GM12878 (cell line): ENCODE data around the gene PRSS36. TPM values are rescaled to one million over a fixed set of nuclear protein-coding genes. Genes with fewer than 3 reads are reported as not detected.

Experiments used
- BMI1 ChIP-seq: fragments of 450-650 bp; IDR thresholded peaks from 2 replicates; pipeline ENCODE4 v1.6.1; 2016; ENCODE audit warnings: mild to moderate bottlenecking, moderate library complexity, borderline replicate concordance
- EZH2 ChIP-seq: IDR thresholded peaks from 2 replicates; pipeline ENCODE4 v1.6.1; 2012; ENCODE audit warnings: low read depth, mild to moderate bottlenecking, control low read depth, inconsistent platforms, low read length, borderline replicate concordance; ENCODE audit not compliant: control insufficient read depth
- NBN ChIP-seq: fragments of 450-650 bp; IDR thresholded peaks from 2 replicates; pipeline ENCODE4 v1.6.1; 2016
- NRF1 ChIP-seq: conservative IDR thresholded peaks from 2 replicates; pipeline ENCODE4 v1.6.1; 2011; ENCODE audit warnings: mild to moderate bottlenecking, low read depth, low read length, improper control_type of control experiment
- PAX8 ChIP-seq: fragments of 450-650 bp; IDR thresholded peaks from 2 replicates; pipeline ENCODE4 v1.6.1; 2017; ENCODE audit warnings: mild to moderate bottlenecking, moderate library complexity
- RELA ChIP-seq: fragments of 450-650 bp; IDR thresholded peaks from 2 replicates; pipeline ENCODE4 v1.8.0; 2014; ENCODE audit warnings: borderline replicate concordance; ENCODE audit not compliant: partially characterized antibody
- RUNX3 ChIP-seq: IDR thresholded peaks from 2 replicates; pipeline ENCODE4 v1.6.1; 2012; ENCODE audit warnings: low read length, inconsistent platforms
- SP1 ChIP-seq: IDR thresholded peaks from one replicate; pipeline ENCODE4 v1.6.1; 2011; ENCODE audit warnings: low read depth, low read length
- SUPT20H ChIP-seq: IDR thresholded peaks from 2 replicates; pipeline ENCODE4 v1.6.1; 2011; ENCODE audit warnings: low read depth, mild to moderate bottlenecking, low read length, moderate library complexity, borderline replicate concordance; ENCODE audit not compliant: control insufficient read depth
- TAF1 ChIP-seq: IDR thresholded peaks from 2 replicates; pipeline ENCODE4 v1.6.1; 2011; ENCODE audit warnings: mild to moderate bottlenecking, low read depth, low read length, borderline replicate concordance
- ZNF622 ChIP-seq: fragments of 450-650 bp; IDR thresholded peaks from 2 replicates; pipeline ENCODE4 v1.6.1; 2017; ENCODE audit warnings: mild to moderate bottlenecking, inconsistent platforms
- polyA plus RNA-seq, 11 experiments: library from polyadenylated mRNA; depleted of rRNA in 4 of 11; unstranded in 6 of 11; stranded (reverse) in 5 of 11; fragments of >200 nt; fragmentation: Nextera tagmentation in 4 of 11; fragmentation: Illumina TruSeq in 1 of 11; extraction: Ambion mirVana in 4 of 11; extraction: Trizol in 1 of 11; gene quantifications; 1 replicate in 1 of 11; 2 replicates in 10 of 11; pipeline versions ENCODE4 v1.2.1 to v1.2.3, GENCODE V29; 2011 to 2016; ENCODE audit warnings: inconsistent platforms in 2 of 11, missing spikeins in 2 of 11, low read depth in 1 of 11
- total RNA-seq, 4 experiments: library from RNA; depleted of rRNA in 3 of 4; stranded (reverse); fragments of >200 nt in 3 of 4; fragmentation: Illumina TruSeq in 1 of 4; extraction: Trizol in 1 of 4; gene quantifications; 2 replicates each; pipeline versions ENCODE4 v1.2.1 to v1.2.3, GENCODE V29; 2013 to 2021
- TF ChIP-seq, protein P1 (sequence below): fragments of 450-650 bp; IDR thresholded peaks from 2 replicates; pipeline ENCODE4 v1.6.1; 2018; ENCODE audit warnings: borderline replicate concordance, mild to moderate bottlenecking; ENCODE audit not compliant: partially characterized antibody
- TF ChIP-seq, protein P2 (sequence below): IDR thresholded peaks from 2 replicates; pipeline ENCODE4 v1.6.1; 2012; ENCODE audit warnings: low read depth, low read length, improper control_type of control experiment
- TF ChIP-seq, protein P3 (sequence below): fragments of 450-650 bp; formaldehyde crosslinking; IDR thresholded peaks from 2 replicates; pipeline ENCODE4 v1.4.0; 2020; ENCODE audit warnings: mild to moderate bottlenecking, moderate library complexity
- TF ChIP-seq, protein P4 (sequence below): IDR thresholded peaks from 2 replicates; pipeline ENCODE4 v1.6.1; 2011; ENCODE audit warnings: low read depth, mild to moderate bottlenecking, low read length, moderate library complexity, borderline replicate concordance; ENCODE audit errors: extremely low read depth
- TF ChIP-seq, protein P5 (sequence below): fragments of 450-650 bp; IDR thresholded peaks from 2 replicates; pipeline ENCODE4 v1.6.1; 2017; ENCODE audit warnings: low read depth, mild to moderate bottlenecking, moderate library complexity
- TF ChIP-seq, protein P6 (sequence below): fragments of 450-650 bp; conservative IDR thresholded peaks from 2 replicates; pipeline ENCODE4 v1.6.1; 2017; ENCODE audit warnings: mild to moderate bottlenecking, moderate library complexity

The PRSS36 gene
- total and polyA plus RNA-seq, 10 of the 15 experiments (the other 5 are each of a cell fraction or from before 2014, with no cell fraction given) = 0.11 to 1.1 (median 0.17) TPM; not detected in 3

DNA sequence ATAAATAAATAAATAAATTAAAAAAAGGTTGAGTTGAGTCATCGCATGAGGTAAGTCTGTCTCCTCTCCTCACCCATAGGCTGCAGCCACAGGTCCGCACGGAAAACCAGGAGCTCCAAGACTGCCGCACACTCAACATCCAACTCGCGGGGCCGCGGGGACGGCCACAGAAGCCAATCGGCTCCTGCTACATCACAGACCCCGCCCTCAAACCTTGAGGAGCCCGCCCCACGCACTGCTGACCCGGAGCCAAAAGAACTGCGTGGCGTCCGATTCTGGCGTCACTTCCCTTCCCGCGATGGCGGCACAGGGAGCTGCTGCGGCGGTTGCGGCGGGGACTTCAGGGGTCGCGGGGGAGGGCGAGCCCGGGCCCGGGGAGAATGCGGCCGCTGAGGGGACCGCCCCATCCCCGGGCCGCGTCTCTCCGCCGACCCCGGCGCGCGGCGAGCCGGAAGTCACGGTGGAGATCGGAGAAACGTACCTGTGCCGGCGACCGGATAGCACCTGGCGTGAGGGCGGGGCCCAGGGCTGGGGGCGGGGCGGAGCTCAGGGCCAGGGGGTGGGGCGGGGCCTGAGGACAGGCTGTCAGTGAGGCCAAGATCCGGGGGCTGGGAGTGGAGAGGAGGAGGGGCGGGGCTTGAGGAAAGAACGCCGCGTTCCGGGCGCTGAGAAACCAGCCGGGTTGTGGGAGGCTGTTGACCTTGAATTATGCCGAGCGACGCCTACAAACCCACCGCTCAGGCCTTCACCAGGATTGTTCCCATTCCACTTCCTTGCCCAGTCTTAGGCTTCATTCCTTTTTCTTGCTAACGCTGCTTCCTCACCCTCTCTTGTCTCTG, 32.3 kb downstream of the PRSS36 start, which contains the start of gene KAT8 (continued):
- TF ChIP-seq, protein P1, sequence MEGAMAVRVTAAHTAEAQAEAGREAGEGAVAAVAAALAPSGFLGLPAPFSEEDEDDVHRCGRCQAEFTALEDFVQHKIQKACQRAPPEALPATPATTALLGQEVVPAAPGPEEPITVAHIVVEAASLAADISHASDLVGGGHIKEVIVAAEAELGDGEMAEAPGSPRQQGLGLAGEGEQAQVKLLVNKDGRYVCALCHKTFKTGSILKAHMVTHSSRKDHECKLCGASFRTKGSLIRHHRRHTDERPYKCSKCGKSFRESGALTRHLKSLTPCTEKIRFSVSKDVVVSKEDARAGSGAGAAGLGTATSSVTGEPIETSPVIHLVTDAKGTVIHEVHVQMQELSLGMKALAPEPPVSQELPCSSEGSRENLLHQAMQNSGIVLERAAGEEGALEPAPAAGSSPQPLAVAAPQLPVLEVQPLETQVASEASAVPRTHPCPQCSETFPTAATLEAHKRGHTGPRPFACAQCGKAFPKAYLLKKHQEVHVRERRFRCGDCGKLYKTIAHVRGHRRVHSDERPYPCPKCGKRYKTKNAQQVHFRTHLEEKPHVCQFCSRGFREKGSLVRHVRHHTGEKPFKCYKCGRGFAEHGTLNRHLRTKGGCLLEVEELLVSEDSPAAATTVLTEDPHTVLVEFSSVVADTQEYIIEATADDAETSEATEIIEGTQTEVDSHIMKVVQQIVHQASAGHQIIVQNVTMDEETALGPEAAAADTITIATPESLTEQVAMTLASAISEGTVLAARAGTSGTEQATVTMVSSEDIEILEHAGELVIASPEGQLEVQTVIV = no peak
- TF ChIP-seq, protein P2, sequence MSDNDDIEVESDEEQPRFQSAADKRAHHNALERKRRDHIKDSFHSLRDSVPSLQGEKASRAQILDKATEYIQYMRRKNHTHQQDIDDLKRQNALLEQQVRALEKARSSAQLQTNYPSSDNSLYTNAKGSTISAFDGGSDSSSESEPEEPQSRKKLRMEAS = peak; percentile 10; the same call in 1 of the 2 replicates
- TF ChIP-seq NBN (no peak), TAF1 (peak; percentile 91; the same call in 1 of the 2 replicates), PAX8 (no peak), RUNX3 (no peak), BMI1 (no peak), SUPT20H (no peak), NRF1 (no peak), RELA (peak; percentile 67), SP1 (peak; percentile 78), ZNF622 (no peak), EZH2 (no peak)
- TF ChIP-seq, protein P3, sequence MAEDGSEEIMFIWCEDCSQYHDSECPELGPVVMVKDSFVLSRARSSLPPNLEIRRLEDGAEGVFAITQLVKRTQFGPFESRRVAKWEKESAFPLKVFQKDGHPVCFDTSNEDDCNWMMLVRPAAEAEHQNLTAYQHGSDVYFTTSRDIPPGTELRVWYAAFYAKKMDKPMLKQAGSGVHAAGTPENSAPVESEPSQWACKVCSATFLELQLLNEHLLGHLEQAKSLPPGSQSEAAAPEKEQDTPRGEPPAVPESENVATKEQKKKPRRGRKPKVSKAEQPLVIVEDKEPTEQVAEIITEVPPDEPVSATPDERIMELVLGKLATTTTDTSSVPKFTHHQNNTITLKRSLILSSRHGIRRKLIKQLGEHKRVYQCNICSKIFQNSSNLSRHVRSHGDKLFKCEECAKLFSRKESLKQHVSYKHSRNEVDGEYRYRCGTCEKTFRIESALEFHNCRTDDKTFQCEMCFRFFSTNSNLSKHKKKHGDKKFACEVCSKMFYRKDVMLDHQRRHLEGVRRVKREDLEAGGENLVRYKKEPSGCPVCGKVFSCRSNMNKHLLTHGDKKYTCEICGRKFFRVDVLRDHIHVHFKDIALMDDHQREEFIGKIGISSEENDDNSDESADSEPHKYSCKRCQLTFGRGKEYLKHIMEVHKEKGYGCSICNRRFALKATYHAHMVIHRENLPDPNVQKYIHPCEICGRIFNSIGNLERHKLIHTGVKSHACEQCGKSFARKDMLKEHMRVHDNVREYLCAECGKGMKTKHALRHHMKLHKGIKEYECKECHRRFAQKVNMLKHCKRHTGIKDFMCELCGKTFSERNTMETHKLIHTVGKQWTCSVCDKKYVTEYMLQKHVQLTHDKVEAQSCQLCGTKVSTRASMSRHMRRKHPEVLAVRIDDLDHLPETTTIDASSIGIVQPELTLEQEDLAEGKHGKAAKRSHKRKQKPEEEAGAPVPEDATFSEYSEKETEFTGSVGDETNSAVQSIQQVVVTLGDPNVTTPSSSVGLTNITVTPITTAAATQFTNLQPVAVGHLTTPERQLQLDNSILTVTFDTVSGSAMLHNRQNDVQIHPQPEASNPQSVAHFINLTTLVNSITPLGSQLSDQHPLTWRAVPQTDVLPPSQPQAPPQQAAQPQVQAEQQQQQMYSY (CRISPR knock-in tag) = no peak
- TF ChIP-seq, protein P4, sequence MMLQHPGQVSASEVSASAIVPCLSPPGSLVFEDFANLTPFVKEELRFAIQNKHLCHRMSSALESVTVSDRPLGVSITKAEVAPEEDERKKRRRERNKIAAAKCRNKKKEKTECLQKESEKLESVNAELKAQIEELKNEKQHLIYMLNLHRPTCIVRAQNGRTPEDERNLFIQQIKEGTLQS = 0 out of 2 replicates have a peak, but pooled peaks have one; percentile 9
- TF ChIP-seq, protein P5, sequence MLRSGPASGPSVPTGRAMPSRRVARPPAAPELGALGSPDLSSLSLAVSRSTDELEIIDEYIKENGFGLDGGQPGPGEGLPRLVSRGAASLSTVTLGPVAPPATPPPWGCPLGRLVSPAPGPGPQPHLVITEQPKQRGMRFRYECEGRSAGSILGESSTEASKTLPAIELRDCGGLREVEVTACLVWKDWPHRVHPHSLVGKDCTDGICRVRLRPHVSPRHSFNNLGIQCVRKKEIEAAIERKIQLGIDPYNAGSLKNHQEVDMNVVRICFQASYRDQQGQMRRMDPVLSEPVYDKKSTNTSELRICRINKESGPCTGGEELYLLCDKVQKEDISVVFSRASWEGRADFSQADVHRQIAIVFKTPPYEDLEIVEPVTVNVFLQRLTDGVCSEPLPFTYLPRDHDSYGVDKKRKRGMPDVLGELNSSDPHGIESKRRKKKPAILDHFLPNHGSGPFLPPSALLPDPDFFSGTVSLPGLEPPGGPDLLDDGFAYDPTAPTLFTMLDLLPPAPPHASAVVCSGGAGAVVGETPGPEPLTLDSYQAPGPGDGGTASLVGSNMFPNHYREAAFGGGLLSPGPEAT = peak; percentile 86
- TF ChIP-seq, protein P6, sequence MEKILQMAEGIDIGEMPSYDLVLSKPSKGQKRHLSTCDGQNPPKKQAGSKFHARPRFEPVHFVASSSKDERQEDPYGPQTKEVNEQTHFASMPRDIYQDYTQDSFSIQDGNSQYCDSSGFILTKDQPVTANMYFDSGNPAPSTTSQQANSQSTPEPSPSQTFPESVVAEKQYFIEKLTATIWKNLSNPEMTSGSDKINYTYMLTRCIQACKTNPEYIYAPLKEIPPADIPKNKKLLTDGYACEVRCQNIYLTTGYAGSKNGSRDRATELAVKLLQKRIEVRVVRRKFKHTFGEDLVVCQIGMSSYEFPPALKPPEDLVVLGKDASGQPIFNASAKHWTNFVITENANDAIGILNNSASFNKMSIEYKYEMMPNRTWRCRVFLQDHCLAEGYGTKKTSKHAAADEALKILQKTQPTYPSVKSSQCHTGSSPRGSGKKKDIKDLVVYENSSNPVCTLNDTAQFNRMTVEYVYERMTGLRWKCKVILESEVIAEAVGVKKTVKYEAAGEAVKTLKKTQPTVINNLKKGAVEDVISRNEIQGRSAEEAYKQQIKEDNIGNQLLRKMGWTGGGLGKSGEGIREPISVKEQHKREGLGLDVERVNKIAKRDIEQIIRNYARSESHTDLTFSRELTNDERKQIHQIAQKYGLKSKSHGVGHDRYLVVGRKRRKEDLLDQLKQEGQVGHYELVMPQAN = 0 out of 2 replicates have a peak, but pooled peaks have one; percentile 47
